Putamen (tissue), 1 donor: Measurements from ENCODE around the gene FAAP20.

Experiments
- DNase-seq: peaks from one replicate; pipeline ENCODE4 v3.0.0-alpha.2; 2016; ENCODE audit warnings: low spot score

Gene FAAP20, protein sequence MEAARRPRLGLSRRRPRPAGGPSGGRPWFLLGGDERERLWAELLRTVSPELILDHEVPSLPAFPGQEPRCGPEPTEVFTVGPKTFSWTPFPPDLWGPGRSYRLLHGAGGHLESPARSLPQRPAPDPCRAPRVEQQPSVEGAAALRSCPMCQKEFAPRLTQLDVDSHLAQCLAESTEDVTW

DNA sequence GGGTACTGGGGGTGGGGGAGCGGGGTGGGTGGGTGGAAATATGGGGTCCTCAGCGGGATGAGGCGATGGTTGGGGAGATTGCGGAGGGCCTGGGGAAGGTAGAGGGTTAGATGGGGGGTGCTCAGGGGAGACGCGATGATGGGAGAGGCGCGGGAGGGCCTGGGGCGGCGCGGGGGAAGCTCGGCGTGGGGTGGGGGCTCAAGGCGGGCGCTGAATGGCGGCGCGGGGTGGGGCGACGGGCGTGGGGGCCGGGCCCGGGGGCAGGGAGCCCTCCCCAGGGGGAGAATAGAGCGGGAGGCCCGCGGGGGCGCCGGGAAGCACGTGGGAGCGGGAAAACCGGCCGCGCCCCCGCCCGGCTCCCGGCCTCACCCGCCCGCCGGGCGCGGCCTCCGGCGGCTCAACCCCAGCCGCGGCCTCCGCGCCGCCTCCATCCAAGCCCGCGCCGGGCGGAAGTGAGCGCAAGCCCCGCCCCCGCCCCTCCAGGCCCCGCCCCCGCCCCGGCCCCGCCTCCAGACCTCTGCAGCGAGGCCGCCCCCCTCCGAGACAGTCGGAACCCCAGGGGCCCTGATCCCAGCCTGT, at the start of gene FAAP20:
TSS of gene FAAP20 (minus strand) at position 454 of the 579 bp plus-strand sequence. CDS start at position 431, 23 bp downstream.
- no peak for DNase-seq

DNA sequence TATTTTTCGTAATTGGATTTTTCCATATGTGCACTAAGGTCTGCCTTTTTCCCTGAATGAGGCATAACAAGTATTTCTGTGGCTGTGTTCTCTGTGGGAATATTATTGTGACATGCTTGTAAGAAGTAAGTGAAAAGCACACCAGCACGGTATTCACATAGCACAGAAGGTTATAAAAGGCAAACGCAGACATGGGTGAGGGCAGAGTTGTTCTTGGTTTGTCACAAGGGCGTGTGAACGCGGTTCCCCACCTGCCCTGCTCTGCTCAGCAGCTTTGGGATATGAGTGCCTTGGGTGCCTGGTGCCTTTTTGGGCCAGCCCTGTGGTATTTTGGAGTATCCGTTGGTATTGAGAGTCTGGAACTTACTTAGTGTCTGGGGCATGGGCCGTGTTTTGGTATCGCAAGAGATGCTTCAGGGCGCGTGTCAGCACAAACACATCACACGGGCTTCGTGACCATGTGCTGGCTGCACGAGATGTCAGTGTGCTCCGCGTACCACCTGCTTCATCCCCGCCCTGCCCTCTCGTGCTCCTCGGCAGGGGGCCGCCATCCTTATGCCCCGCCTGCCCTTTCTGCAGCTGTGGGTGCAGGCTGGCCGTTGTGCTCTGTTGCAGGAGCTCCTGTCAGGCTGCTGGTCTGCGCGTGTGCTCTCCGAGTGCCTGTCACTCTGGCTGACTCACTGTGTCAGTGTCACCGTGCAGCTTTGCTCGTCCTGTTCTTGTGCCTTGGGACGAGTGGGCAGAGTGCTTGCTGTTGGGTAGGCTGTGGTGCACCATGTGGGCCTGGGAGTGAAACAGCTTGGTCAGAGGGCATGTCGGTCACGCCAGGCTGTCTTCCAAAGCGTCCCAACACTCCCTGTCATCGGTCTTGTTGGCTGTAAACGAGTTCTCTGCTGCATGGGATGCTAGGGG, 48.5 kb upstream of the FAAP20 start:
- DNase-seq: no peak

DNA sequence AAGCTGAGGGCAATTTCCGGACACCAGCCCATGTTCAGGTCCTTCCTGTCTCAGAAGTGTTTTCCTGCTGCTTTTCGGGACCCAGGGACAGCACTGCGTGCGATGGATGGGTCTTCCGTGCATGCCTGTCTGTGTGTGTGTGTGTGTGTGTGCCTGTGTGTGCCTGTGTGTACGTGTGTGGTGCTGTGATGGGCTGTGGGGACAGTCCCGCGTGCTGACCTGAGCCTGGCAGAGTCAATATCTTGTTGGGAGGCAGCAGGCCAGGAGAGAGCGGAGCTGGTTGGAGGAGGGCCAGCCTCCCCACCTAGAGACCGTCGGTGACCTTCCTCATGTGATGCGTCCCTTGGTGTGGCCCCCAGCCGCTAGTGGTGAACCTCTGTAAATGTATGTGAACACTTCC, 47.2 kb upstream of the FAAP20 start:
- no peak for DNase-seq

DNA sequence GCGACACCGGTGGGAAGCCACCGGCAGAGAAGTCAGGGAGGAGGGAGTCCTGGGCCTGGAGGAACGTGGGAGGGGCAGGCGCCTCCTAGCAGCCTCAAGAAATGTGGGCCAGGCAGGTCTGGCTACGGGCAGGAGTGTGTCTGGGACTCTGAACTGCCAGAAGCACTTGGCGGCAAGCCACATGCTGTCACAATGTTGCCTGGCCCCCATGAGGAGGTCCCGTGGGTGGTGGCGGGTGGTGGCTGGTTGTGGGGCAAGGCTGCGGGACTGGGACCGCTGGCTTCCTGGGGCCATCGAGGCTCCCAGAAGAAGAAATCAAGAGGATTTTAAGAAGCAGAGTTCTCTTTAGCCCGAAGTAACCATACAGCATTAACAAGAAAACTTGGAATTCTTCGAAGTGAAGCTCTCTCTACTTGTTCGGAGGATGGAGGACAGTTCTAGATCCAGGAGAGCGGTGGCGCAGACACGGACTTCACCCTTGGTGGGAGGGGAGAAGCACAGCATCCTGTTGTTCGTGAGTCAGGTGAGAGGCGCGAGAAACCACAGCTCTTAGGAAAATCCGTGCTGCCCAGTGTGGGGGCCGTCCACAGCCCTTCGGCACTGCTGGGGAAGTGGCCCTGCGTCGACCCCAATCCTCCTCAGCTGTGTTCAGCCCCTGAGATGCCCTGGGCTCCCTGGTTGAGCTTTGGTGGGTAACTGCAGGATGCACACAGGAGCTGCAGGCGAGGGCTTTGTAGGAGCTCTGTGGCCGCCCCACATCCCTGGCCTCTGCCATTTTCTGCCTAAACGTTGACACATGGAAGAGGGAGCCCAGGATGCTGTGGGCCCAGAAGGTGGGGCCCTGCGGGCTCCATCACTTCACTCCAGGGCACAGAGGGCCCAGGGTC, 45.9 kb upstream of the FAAP20 start:
- DNase-seq: no peak

- DNase-seq: no peak
Measured at GRCh38 chr1:2239384-2239985, 44.9 kb upstream of the FAAP20 start.

DNA sequence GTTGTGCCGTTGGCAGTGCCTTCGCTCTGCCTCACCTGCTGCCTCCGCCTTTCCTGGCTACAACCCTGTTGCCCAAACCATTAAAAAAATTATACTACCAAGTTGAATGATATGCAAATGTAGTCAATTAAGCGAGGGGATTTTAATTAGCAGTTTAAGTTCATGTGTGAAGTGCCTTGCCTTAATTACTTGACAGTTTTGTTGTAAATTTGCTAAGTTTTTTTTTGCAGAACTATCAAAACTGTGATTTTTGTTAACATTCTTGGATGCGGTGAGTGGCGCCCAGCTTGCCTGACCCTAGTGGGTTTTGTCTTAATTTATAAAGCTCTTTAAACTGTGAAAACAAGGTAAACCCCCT, 44.4 kb upstream of the FAAP20 start:
- DNase-seq: no peak

DNA sequence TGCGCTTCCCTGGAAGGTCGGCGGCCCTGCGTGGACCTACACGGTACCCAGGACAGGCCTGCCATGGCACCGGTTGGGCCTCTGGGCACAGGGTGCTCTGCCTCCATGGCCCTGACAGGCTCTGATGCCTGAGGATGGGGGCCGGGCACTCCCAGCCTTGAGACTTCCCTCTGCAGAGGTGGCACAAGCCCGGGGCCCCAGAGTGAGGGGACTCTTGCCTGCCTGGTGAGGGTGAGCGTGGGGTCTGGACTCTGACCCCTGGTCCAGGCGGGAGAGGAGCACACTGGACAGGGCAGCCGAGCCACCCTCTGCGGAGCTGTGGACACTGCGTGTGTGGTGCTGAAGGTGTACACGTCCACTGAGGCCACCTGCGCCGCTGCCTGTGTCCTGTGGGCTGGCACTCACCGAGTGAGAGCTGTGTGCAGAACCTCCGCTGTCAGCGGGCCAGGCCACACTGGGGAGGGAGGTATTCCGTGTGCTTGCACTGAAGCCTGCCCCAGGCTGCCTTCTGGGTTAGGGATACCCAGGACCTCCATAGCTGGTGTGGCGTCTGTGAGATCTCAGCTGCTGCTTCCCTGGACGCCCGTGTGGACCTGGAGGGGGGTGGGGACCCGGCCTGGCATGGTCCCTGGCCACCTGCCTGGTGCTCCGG, 43.9 kb upstream of the FAAP20 start:
- DNase-seq: no peak

DNA sequence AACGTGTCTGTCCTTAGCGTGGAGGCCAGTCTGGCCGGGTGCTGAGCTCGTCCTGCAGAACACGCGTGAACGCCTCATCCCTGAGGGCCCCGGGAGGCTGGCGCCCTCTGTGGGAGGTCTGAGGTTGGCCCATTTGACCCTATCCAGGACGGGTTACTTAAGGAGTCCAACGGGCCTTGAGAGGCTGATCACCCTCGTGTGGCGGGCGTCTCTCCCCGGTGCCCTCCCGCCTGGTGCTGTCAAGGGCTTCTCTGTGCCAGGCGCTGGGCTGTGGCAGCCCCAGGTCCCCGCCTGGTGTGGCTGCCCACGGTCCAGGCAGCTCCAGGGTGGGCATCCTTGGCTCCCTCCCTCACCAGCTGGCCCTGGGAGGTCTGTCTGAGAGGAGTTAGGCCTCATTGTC, 43.2 kb upstream of the FAAP20 start:
- no peak for DNase-seq

GRCh38 chr1:2236695-2237677, 42.4 kb upstream of the FAAP20 start:
- DNase-seq: no peak

- no peak for DNase-seq
Measured at GRCh38 chr1:2235300-2235998, 40.9 kb upstream of the FAAP20 start.

DNA sequence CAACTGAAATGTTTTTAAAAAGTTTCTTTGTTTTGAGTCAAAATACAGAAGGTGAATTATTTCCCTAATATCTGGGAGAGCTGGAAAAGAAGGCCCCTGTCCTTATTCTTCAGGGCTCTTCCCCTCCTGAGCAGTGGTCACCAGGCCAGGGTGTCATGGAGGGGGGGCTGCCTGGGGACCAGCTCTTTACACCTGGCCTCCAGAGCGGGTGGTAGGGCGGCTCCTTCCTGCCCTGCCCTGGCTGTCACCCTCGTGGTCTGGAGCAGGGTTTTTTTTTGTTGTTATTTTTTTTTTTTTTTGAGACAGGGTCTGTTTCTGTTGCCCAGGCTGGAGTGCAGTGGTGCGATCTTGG, 40.2 kb upstream of the FAAP20 start:
- DNase-seq: no peak

GRCh38 chr1:2233997-2234761, 39.6 kb upstream of the FAAP20 start:
- no peak for DNase-seq

- DNase-seq: no peak
Measured at GRCh38 chr1:2233468-2233867, 38.9 kb upstream of the FAAP20 start.

- no peak for DNase-seq
Measured at GRCh38 chr1:2232916-2233438, 38.4 kb upstream of the FAAP20 start.

GRCh38 chr1:2232255-2232915, 37.8 kb upstream of the FAAP20 start:
- DNase-seq: no peak

DNA sequence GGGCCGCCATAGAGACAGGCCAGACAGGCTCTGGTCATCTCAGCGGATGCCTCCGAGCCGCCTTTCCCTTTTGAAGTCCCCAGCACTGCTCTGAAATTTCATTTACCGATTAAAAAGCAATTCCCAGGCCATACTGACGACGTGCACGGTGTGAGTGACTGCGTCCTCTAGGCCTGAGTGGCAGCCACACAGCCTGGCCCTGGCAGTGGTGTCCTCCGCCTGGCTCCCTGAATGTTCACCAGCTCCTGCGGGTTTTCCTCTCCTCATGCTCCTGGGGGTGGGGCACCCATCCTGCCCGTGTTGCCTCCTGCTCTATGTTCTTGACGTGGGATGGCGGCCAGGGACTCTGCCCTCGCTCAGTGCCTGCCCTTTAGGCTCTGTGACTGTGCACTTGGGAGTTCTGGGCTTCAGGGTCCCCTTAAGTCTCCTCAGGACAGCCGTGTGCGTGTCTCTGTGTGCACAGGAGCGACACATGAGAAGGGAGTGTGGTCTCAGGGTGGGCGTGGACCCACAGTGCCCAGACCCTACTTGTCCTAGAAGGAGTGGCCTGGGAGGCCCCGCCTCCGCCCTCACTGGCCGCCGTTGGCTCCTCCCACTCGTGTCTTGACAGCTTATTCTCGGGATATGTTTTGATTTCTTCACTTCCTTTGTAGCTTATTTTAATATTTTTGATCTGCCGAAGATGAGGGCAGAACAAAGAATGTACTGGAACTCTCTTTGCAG, 37.1 kb upstream of the FAAP20 start:
- DNase-seq: no peak
